ENCODE results near the gene BLOC1S3.

GRCh38 chr19:45136507-45137178, 41.9 kb upstream of the BLOC1S3 start:
- TF ChIP-seq, protein P1, sequence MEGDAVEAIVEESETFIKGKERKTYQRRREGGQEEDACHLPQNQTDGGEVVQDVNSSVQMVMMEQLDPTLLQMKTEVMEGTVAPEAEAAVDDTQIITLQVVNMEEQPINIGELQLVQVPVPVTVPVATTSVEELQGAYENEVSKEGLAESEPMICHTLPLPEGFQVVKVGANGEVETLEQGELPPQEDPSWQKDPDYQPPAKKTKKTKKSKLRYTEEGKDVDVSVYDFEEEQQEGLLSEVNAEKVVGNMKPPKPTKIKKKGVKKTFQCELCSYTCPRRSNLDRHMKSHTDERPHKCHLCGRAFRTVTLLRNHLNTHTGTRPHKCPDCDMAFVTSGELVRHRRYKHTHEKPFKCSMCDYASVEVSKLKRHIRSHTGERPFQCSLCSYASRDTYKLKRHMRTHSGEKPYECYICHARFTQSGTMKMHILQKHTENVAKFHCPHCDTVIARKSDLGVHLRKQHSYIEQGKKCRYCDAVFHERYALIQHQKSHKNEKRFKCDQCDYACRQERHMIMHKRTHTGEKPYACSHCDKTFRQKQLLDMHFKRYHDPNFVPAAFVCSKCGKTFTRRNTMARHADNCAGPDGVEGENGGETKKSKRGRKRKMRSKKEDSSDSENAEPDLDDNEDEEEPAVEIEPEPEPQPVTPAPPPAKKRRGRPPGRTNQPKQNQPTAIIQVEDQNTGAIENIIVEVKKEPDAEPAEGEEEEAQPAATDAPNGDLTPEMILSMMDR (conservative IDR thresholded peaks at IDR 0.05): no peak
- TF ChIP-seq EZH2 (IDR thresholded peaks at IDR 0.05; ENCODE audit: low read depth): no peak
